Body of pancreas (tissue), 4 donors: ENCODE results near the gene CEP55.

Experiments
- CTCF ChIP-seq, 7 experiments: fragments of 450-650 bp in 4 of 7; fragments of 200-600 bp in 3 of 7; sonication (generic) in 3 of 7; IDR thresholded peaks; one replicate each; pipeline ENCODE4 v1.5.1; 2016 to 2019; ENCODE audit warnings: antibody characterized with exemption in 7 of 7
- POLR2A ChIP-seq, 3 donors: fragments of 450-650 bp; IDR thresholded peaks; one replicate each; pipeline ENCODE4 v1.6.1; 2016; ENCODE audit warnings: antibody characterized with exemption in 3 of 3, mild to moderate bottlenecking in 2 of 3

- TF ChIP-seq POLR2A (IDR thresholded peaks at IDR 0.05) (no peak), CTCF (IDR thresholded peaks at IDR 0.05) (no peak)
Observed at GRCh38 chr10:93554316-93554663, 57.9 kb downstream of the CEP55 start.
